OCI-LY1 (cell line): ENCODE results near the gene C14orf180.
"Not testable (repeated sequence)": the region's sequence is repeated elsewhere in the genome, so short reads cannot be mapped to it uniquely, and the experiment has no call there.

ENCODE experiments used
- H2AFZ ChIP-seq: fragments of 200-600 bp; sonication (generic), shearing (Covaris generic); 2 replicates; pipeline ENCODE4 v1.6.0; 2014; ENCODE audit warnings: antibody characterized with exemption, mild to moderate bottlenecking, low read length
- H3F3A ChIP-seq: fragments of 200-600 bp; sonication (generic), shearing (Covaris generic); 2 replicates; pipeline ENCODE4 v1.6.0; 2014; ENCODE audit warnings: mild to moderate bottlenecking, antibody characterized with exemption, low read length, moderate library complexity; ENCODE audit not compliant: insufficient read depth
- H3K27ac ChIP-seq: fragments of 200-600 bp; sonication (generic); 2 replicates; pipeline ENCODE4 v1.5.1; 2014; ENCODE audit warnings: low read length, mixed run types, mild to moderate bottlenecking, low read depth; ENCODE audit not compliant: poor library complexity, severe bottlenecking
- H3K27me3 ChIP-seq: fragments of 200-600 bp; sonication (generic); 2 replicates; pipeline ENCODE4 v1.6.0; 2014; ENCODE audit warnings: antibody characterized with exemption, mild to moderate bottlenecking, low read length, moderate library complexity; ENCODE audit not compliant: insufficient read depth
- H3K36me3 ChIP-seq: fragments of 200-600 bp; sonication (generic); 2 replicates; pipeline ENCODE4 v1.6.1; 2014; ENCODE audit warnings: mild to moderate bottlenecking, antibody characterized with exemption, low read length, moderate library complexity, mixed read lengths; ENCODE audit not compliant: insufficient read depth
- H3K4me1 ChIP-seq: fragments of 200-600 bp; sonication (generic); 2 replicates; pipeline ENCODE4 v1.5.1; 2014; ENCODE audit warnings: mild to moderate bottlenecking, low read length, moderate library complexity; ENCODE audit not compliant: insufficient read depth, severe bottlenecking
- H3K4me2 ChIP-seq: fragments of 200-600 bp; sonication (generic), shearing (Covaris generic); 2 replicates; pipeline ENCODE4 v1.6.1; 2014; ENCODE audit warnings: low read length
- H3K4me3 ChIP-seq: fragments of 200-600 bp; sonication (generic); 2 replicates; pipeline ENCODE4 v1.5.1; 2014; ENCODE audit warnings: low read length, low read depth, mild to moderate bottlenecking, mixed read lengths; ENCODE audit not compliant: poor library complexity, severe bottlenecking
- H3K79me2 ChIP-seq: fragments of 200-600 bp; shearing (Covaris generic); 2 replicates; pipeline ENCODE4 v1.6.1; 2016; ENCODE audit warnings: mixed run types, low read length, mixed read lengths; ENCODE audit not compliant: insufficient read depth
- H3K9ac ChIP-seq: fragments of 200-600 bp; sonication (generic), shearing (Covaris generic); 2 replicates; pipeline ENCODE4 v1.6.1; 2014; ENCODE audit warnings: mild to moderate bottlenecking, low read length, mixed read lengths
- H3K9me2 ChIP-seq: fragments of 200-600 bp; sonication (generic), shearing (Covaris generic); 2 replicates; pipeline ENCODE4 v1.6.1; 2014; ENCODE audit warnings: low read depth, mild to moderate bottlenecking, low read length, mixed read lengths
- H3K9me3 ChIP-seq: fragments of 200-600 bp; shearing (Covaris generic); 2 replicates; pipeline ENCODE4 v1.6.1; 2014; ENCODE audit warnings: low read length, mixed read lengths
- H4K20me1 ChIP-seq: fragments of 200-600 bp; sonication (generic), shearing (Covaris generic); 2 replicates; pipeline ENCODE4 v1.6.0; 2016; ENCODE audit warnings: mild to moderate bottlenecking, low read length; ENCODE audit not compliant: insufficient read depth
- CTCF ChIP-seq: fragments of 200-600 bp; sonication (generic), shearing (Covaris generic); IDR thresholded peaks from 2 replicates; pipeline ENCODE4 v1.5.1; 2017; ENCODE audit warnings: mild to moderate bottlenecking, antibody characterized with exemption, low read length, moderate library complexity, mixed read lengths
- EZH2 ChIP-seq: fragments of 200-600 bp; sonication (generic), shearing (Covaris generic); IDR thresholded peaks from 2 replicates; pipeline ENCODE4 v1.8.0; 2017; ENCODE audit warnings: borderline replicate concordance, mixed run types, mild to moderate bottlenecking, antibody characterized with exemption, low read length, moderate library complexity, mixed read lengths

The C14orf180 gene

DNA sequence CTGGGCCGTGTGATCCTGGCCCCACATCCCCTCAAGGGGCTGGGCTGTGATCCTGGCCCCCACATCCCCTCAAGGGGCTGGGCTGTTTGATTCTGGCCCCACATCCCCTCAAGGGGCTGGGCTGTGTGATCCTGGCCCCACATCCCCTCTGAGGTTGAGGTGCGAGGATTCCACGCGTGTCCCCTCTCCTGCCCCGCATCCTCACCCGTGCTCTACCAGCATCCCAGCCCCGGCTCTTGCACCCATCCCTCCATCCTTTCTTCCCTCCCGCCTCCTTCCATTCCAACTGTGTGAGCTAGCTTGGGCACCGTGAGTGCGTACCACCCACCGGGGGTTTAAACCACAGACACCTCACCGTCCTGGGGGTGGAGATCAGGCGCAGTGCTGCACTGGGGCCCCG is 56.2 kb downstream of the C14orf180 start:
- Histone ChIP-seq H3K9ac (no peak overlapping the region), H3K9me3 (no peaks in the 10 kb centered on the region), H3K36me3 (no peaks in the 10 kb centered on the region), H3K4me3 (no peak overlapping the region), H3K4me2 (no peak overlapping the region), H3K9me2 (no peaks in the 10 kb centered on the region), H3K27me3 (peaks cover 21% of the 10 kb centered on the region), H4K20me1 (no peaks in the 10 kb centered on the region), H3K79me2 (no peaks in the 10 kb centered on the region), H3K4me1 (no peaks in the 10 kb centered on the region), H3K27ac (no peak overlapping the region), H2AFZ (no peak overlapping the region), H3F3A (no peaks in the 10 kb centered on the region)
- TF ChIP-seq CTCF (no peak), EZH2 (no peak)

- Histone ChIP-seq H3K36me3 (no peaks in the 10 kb centered on the region), H3K9me3 (no peaks in the 10 kb centered on the region), H3F3A (no peaks in the 10 kb centered on the region), H4K20me1 (no peaks in the 10 kb centered on the region), H3K9ac (no peak overlapping the region), H3K27ac (no peak overlapping the region), H3K4me1 (no peaks in the 10 kb centered on the region), H3K27me3 (peaks cover 21% of the 10 kb centered on the region), H3K4me3 (no peak overlapping the region), H2AFZ (no peak overlapping the region), H3K4me2 (no peak overlapping the region), H3K9me2 (no peaks in the 10 kb centered on the region), H3K79me2 (no peaks in the 10 kb centered on the region)
- TF ChIP-seq EZH2: no peak
- no peak for TF ChIP-seq CTCF
These were observed 56.6 kb downstream of the C14orf180 start for GRCh38 chr14:104636131-104636530.

DNA sequence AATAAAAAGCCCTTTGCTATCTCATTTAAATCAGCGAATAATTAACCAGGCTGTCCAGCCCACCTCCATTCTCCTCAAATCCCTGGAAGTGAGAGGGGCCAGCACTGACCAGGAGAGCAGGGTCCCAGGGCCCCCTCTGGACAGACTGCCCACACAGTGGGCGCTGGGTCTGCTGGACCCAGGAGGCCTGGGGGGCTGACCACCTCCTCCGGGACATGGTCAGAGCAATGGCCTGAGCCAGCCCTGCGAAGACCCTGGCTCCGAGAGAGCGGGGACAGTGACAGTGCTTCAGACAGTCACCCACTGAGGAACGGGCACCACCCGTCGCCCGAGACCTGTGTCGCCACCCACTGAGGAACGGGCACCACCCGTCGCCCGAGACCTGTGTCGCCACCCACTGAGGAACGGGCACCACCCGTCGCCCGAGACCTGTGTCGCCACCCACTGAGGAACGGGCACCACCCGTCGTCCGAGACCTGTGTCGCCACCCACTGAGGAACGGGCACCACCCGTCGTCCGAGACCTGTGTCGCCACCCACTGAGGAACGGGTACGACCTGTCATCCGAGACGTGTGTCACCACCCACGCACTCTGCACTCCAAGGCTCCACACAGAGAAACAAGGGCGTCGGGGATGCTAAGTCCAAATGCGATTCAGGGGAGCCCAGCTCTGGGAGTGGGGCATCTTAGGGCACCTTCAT is 57.4 kb downstream of the C14orf180 start:
- H3K27me3 ChIP-seq: peaks cover 21% of the 10 kb centered on the region
- not testable (repeated sequence) for H3K36me3 ChIP-seq, H3K4me3 ChIP-seq, H3K27ac ChIP-seq, H3K4me2 ChIP-seq, H3K9ac ChIP-seq, H4K20me1 ChIP-seq, H3K9me2 ChIP-seq, H3K79me2 ChIP-seq, H3K4me1 ChIP-seq, H3K9me3 ChIP-seq, H3F3A ChIP-seq, H2AFZ ChIP-seq

DNA sequence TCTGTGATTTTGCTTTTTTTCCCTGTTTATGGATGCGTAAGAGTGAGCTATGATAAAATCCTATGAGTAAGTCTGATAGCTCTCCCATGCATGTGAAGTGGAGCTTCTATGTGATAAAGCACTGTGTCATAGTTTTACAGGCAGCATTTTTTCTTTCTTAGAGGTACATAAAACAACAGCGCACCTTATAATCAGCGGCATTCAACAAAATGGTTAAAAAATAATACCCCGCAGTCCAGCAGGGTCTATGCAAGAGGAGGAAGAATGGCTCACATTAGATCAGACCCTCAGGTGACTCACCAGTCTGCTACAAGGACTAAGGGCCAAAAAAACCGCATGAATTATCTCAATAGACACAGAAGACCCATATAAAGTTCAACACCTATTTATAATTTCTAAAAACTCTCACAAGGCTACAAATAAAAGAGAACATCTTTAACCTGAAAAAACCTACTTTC is 58.0 kb downstream of the C14orf180 start:
- no peaks in the 10 kb centered on the region for H3K9me2 ChIP-seq
- H3K4me2 ChIP-seq: no peak overlapping the region
- peaks cover 24% of the 10 kb centered on the region for H3K27me3 ChIP-seq
- no peaks in the 10 kb centered on the region for H3K4me1 ChIP-seq
- no peaks in the 10 kb centered on the region for H3K36me3 ChIP-seq
- no peak overlapping the region for H3K4me3 ChIP-seq
- H3K9me3 ChIP-seq: no peaks in the 10 kb centered on the region
- no peak for TF ChIP-seq EZH2
- TF ChIP-seq CTCF: no peak
- H3K9ac ChIP-seq: no peak overlapping the region
- no peaks in the 10 kb centered on the region for H3F3A ChIP-seq
- no peak overlapping the region for H2AFZ ChIP-seq
- no peaks in the 10 kb centered on the region for H3K79me2 ChIP-seq
- H3K27ac ChIP-seq: no peak overlapping the region
- H4K20me1 ChIP-seq: no peaks in the 10 kb centered on the region
